ENCODE results near the gene NFKB2.

The NFKB2 gene

DNA sequence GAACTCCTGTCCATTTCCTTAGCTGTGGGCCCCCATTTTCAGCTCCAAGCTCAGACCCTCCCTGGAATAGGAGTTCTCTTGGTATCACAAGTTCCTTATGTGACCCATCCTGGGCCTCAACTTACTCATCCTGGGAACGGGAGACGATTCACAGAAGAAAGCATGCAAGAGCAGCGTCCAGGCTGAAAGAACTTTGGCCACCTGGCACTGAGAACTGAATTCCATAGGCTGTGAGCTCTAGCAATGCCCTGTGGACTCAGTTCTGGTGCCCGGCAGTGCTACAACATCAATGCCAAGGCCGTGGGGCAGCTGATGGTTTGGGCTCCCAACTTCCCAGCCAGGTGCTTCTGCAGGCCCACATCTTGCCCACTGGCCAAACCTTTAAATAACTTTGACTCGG, 40.8 kb downstream of the NFKB2 start:
- POLR2A ChIA-PET = interaction anchor here (0.8 to 2.9 kb wide), 3 partner anchors 10 to 15 kb away, joined by 3 to 17 read pairs (median 4); partner anchors contain the start of gene C10orf95

DNA sequence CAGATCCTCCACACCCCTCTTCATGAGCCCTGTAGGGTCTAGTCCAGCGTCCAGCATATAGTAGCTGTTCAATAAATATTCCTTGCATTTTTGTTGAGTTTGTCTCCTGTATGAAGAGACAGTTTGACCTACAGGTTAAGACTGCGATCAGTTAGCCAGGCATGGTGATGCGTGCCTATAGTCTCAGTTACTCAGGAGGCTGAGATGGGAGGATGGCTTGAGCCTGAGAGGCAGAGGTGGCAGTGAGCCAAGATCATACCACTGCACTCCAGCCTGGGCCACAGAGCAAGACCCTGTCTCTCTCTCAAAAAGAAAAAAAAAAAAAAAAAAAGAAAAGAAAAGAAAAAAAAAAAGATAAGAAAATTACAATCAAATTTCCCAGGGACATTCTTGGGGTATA, 42.0 kb downstream of the NFKB2 start:
- TF ChIP-seq ZNF843 (tag by site-specific recombination; IDR thresholded peaks at IDR 0.05) (no peak), ZNF664 (tag by site-specific recombination; IDR thresholded peaks at IDR 0.05) (peak; percentile 83), ZNF121 (tag by site-specific recombination; IDR thresholded peaks at IDR 0.05) (no peak)
- TF ChIP-seq, protein P1, sequence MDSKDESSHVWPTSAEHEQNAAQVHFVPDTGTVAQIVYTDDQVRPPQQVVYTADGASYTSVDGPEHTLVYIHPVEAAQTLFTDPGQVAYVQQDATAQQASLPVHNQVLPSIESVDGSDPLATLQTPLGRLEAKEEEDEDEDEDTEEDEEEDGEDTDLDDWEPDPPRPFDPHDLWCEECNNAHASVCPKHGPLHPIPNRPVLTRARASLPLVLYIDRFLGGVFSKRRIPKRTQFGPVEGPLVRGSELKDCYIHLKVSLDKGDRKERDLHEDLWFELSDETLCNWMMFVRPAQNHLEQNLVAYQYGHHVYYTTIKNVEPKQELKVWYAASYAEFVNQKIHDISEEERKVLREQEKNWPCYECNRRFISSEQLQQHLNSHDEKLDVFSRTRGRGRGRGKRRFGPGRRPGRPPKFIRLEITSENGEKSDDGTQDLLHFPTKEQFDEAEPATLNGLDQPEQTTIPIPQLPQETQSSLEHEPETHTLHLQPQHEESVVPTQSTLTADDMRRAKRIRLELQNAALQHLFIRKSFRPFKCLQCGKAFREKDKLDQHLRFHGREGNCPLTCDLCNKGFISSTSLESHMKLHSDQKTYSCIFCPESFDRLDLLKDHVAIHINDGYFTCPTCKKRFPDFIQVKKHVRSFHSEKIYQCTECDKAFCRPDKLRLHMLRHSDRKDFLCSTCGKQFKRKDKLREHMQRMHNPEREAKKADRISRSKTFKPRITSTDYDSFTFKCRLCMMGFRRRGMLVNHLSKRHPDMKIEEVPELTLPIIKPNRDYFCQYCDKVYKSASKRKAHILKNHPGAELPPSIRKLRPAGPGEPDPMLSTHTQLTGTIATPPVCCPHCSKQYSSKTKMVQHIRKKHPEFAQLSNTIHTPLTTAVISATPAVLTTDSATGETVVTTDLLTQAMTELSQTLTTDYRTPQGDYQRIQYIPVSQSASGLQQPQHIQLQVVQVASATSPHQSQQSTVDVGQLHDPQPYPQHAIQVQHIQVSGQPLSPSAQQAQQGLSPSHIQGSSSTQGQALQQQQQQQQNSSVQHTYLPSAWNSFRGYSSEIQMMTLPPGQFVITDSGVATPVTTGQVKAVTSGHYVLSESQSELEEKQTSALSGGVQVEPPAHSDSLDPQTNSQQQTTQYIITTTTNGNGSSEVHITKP (tag by site-specific recombination; IDR thresholded peaks at IDR 0.05) = peak; percentile 74
- H3K36me3 ChIP-seq (ENCODE audit: control insufficient read depth in 2 of 2, insufficient read depth in 1 of 2, low read length in 2 of 2) = no peaks in the 10 kb centered on the region
- H3K4me3 ChIP-seq (ENCODE audit: low read depth, low read length) = no peak overlapping the region
- POLR2A ChIA-PET = interaction anchor here (1.0 kb wide), 1 partner anchor 8 kb away, joined by 5 read pairs; no protein-coding TSS in a partner anchor
- CTCF ChIA-PET = no interaction called here
- H3K27ac ChIP-seq (ENCODE audit: extremely low read depth, low read depth, low read length) = no peak overlapping the region
- H3K4me1 ChIP-seq (ENCODE audit: control insufficient read depth, insufficient read depth, low read length) = no peaks in the 10 kb centered on the region
- H3K9me3 ChIP-seq (ENCODE audit: control insufficient read depth, insufficient read depth, low read depth, low read length) = no peaks in the 10 kb centered on the region

More for the DNA sequence above, 40.8 kb downstream of the NFKB2 start:
- TF ChIP-seq ZNF121 (tag by site-specific recombination; IDR thresholded peaks at IDR 0.05) = no peak
- TF ChIP-seq, protein P2, sequence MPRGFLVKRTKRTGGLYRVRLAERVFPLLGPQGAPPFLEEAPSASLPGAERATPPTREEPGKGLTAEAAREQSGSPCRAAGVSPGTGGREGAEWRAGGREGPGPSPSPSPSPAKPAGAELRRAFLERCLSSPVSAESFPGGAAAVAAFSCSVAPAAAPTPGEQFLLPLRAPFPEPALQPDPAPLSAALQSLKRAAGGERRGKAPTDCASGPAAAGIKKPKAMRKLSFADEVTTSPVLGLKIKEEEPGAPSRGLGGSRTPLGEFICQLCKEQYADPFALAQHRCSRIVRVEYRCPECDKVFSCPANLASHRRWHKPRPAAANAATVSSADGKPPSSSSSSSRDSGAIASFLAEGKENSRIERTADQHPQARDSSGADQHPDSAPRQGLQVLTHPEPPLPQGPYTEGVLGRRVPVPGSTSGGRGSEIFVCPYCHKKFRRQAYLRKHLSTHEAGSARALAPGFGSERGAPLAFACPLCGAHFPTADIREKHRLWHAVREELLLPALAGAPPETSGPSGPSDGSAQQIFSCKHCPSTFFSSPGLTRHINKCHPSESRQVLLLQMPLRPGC (tag by site-specific recombination; IDR thresholded peaks at IDR 0.05) = no peak
- TF ChIP-seq ZNF239 (tag by site-specific recombination; IDR thresholded peaks at IDR 0.05) = no peak
- TF ChIP-seq, protein P3, sequence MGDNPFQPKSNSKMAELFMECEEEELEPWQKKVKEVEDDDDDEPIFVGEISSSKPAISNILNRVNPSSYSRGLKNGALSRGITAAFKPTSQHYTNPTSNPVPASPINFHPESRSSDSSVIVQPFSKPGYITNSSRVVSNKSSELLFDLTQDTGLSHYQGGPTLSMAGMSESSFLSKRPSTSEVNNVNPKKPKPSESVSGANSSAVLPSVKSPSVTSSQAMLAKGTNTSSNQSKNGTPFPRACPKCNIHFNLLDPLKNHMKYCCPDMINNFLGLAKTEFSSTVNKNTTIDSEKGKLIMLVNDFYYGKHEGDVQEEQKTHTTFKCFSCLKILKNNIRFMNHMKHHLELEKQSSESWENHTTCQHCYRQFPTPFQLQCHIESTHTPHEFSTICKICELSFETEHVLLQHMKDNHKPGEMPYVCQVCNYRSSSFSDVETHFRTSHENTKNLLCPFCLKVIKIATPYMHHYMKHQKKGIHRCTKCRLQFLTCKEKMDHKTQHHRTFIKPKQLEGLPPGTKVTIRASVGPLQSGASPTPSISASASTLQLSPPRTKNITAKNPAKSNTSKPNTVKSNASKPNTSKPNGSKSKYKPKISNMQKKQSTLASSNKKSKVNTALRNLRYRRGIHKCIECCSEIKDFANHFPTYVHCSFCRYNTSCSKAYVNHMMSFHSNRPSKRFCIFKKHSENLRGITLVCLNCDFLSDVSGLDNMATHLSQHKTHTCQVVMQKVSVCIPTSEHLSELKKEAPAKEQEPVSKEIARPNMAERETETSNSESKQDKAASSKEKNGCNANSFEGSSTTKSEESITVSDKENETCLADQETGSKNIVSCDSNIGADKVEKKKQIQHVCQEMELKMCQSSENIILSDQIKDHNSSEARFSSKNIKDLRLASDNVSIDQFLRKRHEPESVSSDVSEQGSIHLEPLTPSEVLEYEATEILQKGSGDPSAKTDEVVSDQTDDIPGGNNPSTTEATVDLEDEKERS (tag by site-specific recombination; IDR thresholded peaks at IDR 0.05) = no peak
- TF ChIP-seq, protein P4, sequence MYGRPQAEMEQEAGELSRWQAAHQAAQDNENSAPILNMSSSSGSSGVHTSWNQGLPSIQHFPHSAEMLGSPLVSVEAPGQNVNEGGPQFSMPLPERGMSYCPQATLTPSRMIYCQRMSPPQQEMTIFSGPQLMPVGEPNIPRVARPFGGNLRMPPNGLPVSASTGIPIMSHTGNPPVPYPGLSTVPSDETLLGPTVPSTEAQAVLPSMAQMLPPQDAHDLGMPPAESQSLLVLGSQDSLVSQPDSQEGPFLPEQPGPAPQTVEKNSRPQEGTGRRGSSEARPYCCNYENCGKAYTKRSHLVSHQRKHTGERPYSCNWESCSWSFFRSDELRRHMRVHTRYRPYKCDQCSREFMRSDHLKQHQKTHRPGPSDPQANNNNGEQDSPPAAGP (tag by site-specific recombination; IDR thresholded peaks at IDR 0.05) = no peak
- no peak for TF ChIP-seq ZBTB17 (tag by site-specific recombination; IDR thresholded peaks at IDR 0.05)
- no peak for TF ChIP-seq ZNF560 (tag by site-specific recombination; IDR thresholded peaks at IDR 0.05; ENCODE audit: borderline replicate concordance)
- Histone ChIP-seq H3K4me1 (ENCODE audit: control insufficient read depth, insufficient read depth, low read length) (0 out of 2 replicates have a peak, but pooled peaks cover 3% of the 10 kb centered on the region), H3K9me3 (ENCODE audit: control insufficient read depth, insufficient read depth, low read depth, low read length) (no peaks in the 10 kb centered on the region), H3K36me3 (ENCODE audit: control insufficient read depth in 2 of 2, insufficient read depth in 1 of 2, low read length in 2 of 2) (no peaks in the 10 kb centered on the region), H3K27ac (ENCODE audit: extremely low read depth, low read depth, low read length) (no peak overlapping the region), H3K4me3 (ENCODE audit: low read depth, low read length) (no peak overlapping the region)
- CTCF ChIA-PET = interaction anchor here (0.6 kb wide), 1 partner anchor 32 kb away, joined by 7 read pairs; no protein-coding TSS in a partner anchor

DNA sequence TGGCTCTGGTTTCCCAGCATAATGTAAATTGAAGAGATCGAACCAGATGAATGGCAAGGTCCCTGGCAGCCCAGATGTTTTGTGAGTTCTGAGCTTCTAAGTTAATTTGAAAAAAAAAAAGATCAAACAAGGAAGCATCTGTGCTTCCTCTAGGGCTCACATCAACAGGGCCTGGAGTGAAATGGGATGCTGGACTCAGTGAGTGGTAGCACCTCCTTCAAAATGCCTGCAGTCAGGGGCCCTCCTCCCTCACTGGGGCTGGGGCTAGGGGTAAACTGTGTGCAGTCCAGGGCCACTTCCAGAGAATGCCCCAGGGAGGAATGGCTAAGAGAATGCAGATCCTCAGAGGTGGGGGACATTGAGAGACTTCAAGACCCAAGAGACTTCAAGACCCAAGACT, 42.9 kb downstream of the NFKB2 start:
- ChIA-PET POLR2A (interaction anchor here (1.0 kb wide), 1 partner anchor 9 kb away, joined by 5 read pairs; no protein-coding TSS in a partner anchor), CTCF (interaction anchor here (0.7 kb wide), 1 partner anchor 14 kb away, joined by 3 read pairs; no protein-coding TSS in a partner anchor)
- H3K4me1 ChIP-seq (ENCODE audit: control insufficient read depth, insufficient read depth, low read length) = no peaks in the 10 kb centered on the region
- H3K4me3 ChIP-seq (ENCODE audit: low read depth, low read length) = no peak overlapping the region
- no peaks in the 10 kb centered on the region for H3K9me3 ChIP-seq (ENCODE audit: control insufficient read depth, insufficient read depth, low read depth, low read length)
- H3K36me3 ChIP-seq (ENCODE audit: control insufficient read depth in 2 of 2, insufficient read depth in 1 of 2, low read length in 2 of 2) = no peaks in the 10 kb centered on the region
- H3K27ac ChIP-seq (ENCODE audit: extremely low read depth, low read depth, low read length) = no peak overlapping the region
- TF ChIP-seq ZNF777 (tag by site-specific recombination; IDR thresholded peaks at IDR 0.05; ENCODE audit: borderline replicate concordance) (no peak), YY1 (tag by site-specific recombination; IDR thresholded peaks at IDR 0.05) (no peak), ZNF701 (tag by site-specific recombination; IDR thresholded peaks at IDR 0.05) (no peak), ZBTB48 (tag by site-specific recombination; IDR thresholded peaks at IDR 0.05) (no peak), ZNF626 (tag by site-specific recombination; IDR thresholded peaks at IDR 0.05) (no peak)
- TF ChIP-seq, protein P5, sequence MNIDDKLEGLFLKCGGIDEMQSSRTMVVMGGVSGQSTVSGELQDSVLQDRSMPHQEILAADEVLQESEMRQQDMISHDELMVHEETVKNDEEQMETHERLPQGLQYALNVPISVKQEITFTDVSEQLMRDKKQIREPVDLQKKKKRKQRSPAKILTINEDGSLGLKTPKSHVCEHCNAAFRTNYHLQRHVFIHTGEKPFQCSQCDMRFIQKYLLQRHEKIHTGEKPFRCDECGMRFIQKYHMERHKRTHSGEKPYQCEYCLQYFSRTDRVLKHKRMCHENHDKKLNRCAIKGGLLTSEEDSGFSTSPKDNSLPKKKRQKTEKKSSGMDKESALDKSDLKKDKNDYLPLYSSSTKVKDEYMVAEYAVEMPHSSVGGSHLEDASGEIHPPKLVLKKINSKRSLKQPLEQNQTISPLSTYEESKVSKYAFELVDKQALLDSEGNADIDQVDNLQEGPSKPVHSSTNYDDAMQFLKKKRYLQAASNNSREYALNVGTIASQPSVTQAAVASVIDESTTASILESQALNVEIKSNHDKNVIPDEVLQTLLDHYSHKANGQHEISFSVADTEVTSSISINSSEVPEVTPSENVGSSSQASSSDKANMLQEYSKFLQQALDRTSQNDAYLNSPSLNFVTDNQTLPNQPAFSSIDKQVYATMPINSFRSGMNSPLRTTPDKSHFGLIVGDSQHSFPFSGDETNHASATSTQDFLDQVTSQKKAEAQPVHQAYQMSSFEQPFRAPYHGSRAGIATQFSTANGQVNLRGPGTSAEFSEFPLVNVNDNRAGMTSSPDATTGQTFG (tag by site-specific recombination; IDR thresholded peaks at IDR 0.05; ENCODE audit: borderline replicate concordance) = no peak
